Stimulated activated CD8-positive, alpha-beta memory T cell treated with anti-CD3 and anti-CD28 coated beads, Interleukin-12 subunit alpha, Interleukin-12 subunit beta, amount 100 ng/mL, for 4 hours (primary cell): Measurements from ENCODE around the gene GOLGA6L22.
"Not testable (repeated sequence)": the region's sequence is repeated elsewhere in the genome, so short reads cannot be mapped to it uniquely, and the experiment has no call there.

Source experiments
- DNase-seq: peaks from one replicate; pipeline ENCODE4 v3.0.0-alpha.2; 2020; ENCODE audit warnings: low read depth

The GOLGA6L22 gene

GRCh38 chr15:22458603-22459002 is at the start of gene GOLGA6L22:
Gene GOLGA6L22, plus strand, starts transcription at chr15:22458903. Its CDS starts 91 bp downstream, at chr15:22458994.
- DNase-seq, result not testable (repeated sequence)

GRCh38 chr15:22417288-22417687 is 41.4 kb upstream of the GOLGA6L22 start:
- DNase-seq, result not testable (repeated sequence)

- not testable (repeated sequence) for DNase-seq
Measured at GRCh38 chr15:22417795-22418194, 40.9 kb upstream of the GOLGA6L22 start.

- not testable (repeated sequence) for DNase-seq
Measured at GRCh38 chr15:22418212-22418611, 40.5 kb upstream of the GOLGA6L22 start.

GRCh38 chr15:22418666-22419065 is 40.0 kb upstream of the GOLGA6L22 start:
- DNase-seq, result not testable (repeated sequence)

GRCh38 chr15:22420340-22420739 is 38.4 kb upstream of the GOLGA6L22 start:
- not testable (repeated sequence) for DNase-seq

- DNase-seq, result not testable (repeated sequence)
Measured at GRCh38 chr15:22429426-22429825, 29.3 kb upstream of the GOLGA6L22 start.

GRCh38 chr15:22431687-22432086 is 27.0 kb upstream of the GOLGA6L22 start:
- DNase-seq, result not testable (repeated sequence)

- peak; percentile 23 for DNase-seq
Measured at GRCh38 chr15:22494490-22495113, 35.9 kb downstream of the GOLGA6L22 start.

- not testable (repeated sequence) for DNase-seq
Measured at GRCh38 chr15:22497200-22497599, 38.5 kb downstream of the GOLGA6L22 start.

- DNase-seq, result not testable (repeated sequence)
Measured at GRCh38 chr15:22498220-22498925, 39.7 kb downstream of the GOLGA6L22 start.

GRCh38 chr15:22502272-22502671 is 43.6 kb downstream of the GOLGA6L22 start:
- DNase-seq, result not testable (repeated sequence)

- DNase-seq, result not testable (repeated sequence)
Measured at GRCh38 chr15:22506959-22507358, 48.3 kb downstream of the GOLGA6L22 start.

- DNase-seq, result not testable (repeated sequence)
Measured at GRCh38 chr15:22516140-22516539, 57.4 kb downstream of the GOLGA6L22 start.
